NCI-H2107 treated with DMSO at 0.1 percent for 48 hours (cell line): ENCODE data around the gene AMMECR1.

ENCODE experiments used
- DNase-seq: peaks from one replicate; lab custom pipeline; 2025; ENCODE audit not compliant: unreplicated experiment; lab: John Stamatoyannopoulos, UW

Gene AMMECR1

DNA sequence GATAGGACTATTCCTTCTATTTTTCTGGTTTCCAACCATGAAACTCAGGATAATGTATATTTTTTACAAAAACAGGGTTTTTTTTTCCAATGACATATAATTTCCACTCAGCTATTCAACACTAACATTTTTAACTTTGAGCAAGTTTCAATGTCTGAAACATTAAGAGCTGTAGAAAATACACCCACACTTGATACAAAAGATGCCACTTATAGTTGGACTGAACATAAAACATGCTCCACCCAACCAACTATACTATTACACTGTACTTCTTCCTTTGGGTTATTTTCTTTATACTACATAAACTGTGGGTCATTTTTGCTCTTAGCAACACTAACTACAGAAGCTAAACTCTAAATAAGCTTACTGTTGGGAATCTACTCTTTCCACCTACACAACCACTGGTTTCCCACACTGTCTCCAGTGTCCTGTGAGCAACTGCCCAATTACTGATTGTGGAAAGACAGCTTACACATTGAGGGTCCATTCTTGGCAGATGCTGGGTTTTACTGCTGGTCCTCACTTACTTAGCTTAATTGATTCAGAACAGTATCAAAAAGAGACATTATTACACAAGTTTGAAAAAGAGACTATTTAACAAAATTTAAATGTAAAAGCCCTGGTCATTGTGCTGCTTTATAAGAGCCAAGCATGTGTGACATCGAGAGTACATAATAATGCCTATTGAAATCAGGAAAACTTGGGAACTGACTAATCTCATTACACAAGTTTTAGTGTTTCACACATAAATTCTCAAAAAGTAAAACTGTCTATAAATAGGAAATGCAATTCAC lies 6.3 kb downstream of the AMMECR1 start:
- DNase-seq, result no peak

DNA sequence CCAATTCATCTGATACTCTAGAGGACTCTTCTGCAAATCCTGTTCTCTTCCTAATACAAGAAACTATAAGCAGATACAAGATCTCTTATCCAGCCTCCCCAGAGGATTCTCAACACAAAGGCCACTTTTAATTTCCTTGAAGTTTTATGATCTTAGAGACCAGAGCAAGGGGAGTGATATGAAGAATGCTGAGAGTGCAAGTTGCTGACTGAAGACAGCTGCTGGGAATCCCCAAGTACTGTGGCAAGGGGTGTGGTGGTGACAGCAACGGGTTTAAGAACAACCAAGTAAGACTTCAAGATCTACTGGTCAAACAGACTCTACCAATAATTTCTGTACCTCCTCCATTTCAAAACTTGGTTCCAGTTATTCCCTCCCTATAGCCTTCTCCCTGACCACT lies 7.0 kb downstream of the AMMECR1 start:
- DNase-seq, result no peak

DNA sequence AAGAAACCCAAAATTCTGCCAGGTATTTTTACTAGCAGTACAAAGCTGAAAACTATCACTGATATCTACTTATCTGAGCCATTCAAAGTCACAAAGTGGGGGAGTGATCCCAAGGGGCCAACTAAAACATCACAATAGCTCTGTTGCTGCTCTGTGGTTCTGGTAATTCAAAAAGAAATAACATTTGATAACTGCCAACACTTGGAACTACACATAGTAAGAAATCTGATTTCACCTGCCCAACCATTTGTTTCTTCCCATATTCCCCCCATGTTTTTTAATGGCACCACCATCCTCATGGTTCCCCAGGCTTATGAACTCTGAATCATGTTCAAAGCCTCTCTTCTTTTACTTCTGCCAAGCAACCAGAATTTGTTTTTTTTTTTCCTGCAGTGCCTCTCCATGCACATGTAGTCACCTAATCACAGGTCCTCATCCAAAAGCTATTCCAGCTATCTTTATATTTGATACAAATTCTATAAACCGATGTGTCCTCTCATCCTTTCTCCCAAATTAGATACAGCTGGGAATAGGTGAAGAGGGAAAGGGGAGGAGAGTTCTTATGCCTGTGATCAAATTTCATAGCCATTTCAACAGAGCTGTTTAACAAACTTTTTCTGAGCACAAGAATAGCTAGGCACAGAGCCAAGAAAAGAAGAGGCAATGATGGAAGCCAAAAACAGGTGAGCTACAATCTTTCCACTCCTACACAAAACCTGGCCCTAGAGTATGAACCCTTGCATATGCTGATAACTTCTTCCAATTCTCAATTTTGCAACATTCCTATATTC lies 7.7 kb downstream of the AMMECR1 start:
- DNase-seq, result peak; percentile 94

DNA sequence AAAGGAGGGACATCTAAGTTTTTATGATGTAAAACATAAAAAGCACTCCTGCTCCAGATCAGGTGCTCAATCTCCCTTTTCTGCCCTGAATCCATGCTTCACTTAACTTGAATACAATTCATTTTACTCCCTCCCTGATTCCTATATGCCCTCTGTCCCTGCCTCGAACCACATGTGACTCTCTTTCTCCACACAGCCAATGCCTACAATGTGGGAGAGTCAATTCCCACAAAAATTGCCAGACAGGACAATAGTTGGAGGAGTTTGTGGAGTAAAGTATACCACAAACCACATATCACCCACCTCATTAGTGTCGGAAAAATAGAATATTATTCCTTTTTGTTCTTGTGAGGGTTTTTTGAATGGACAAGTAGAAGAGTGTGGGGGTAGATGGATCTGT lies 9.7 kb downstream of the AMMECR1 start:
- DNase-seq, result no peak

DNA sequence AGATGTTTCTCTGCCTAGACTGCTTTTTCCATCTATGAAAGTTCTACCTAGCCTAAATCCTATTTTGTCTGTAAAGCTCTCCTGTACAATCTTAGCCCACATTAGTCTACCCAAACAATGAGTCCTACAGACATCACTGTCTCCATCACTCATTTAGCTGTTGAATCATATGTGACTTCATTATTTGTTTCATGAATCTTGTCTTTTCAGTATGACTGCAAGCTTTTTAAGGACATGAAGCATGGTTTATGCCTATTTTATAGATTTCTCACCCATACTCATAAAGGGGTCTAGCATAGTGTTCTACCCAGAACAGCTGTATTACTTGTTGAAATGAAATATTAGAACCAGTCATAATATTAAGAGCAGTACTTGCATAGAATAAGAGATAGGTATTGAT lies 13.0 kb downstream of the AMMECR1 start:
- DNase-seq, result no peak

- DNase-seq, result no peak
These were observed 13.5 kb downstream of the AMMECR1 start for GRCh38 chrX:110304371-110304770.

DNA sequence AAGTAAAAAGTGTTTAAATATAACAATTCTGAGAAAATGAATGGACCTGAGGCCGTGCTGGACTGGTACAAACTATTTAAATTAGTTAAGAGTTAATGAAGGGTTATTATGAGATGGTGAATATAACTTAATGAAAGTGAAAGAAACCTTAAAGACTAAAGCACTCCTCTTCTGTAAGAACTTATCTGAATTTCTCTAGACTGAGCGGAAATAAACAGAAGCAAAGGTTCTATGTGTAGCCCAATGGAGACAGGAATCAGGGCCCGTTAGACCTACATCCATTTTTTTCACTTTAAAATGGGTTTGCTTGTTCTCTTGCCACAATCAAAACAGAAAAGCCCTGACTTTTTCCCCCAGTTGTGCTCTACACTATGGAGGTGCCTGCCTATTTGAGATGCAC lies 14.9 kb downstream of the AMMECR1 start:
- DNase-seq, result no peak

DNA sequence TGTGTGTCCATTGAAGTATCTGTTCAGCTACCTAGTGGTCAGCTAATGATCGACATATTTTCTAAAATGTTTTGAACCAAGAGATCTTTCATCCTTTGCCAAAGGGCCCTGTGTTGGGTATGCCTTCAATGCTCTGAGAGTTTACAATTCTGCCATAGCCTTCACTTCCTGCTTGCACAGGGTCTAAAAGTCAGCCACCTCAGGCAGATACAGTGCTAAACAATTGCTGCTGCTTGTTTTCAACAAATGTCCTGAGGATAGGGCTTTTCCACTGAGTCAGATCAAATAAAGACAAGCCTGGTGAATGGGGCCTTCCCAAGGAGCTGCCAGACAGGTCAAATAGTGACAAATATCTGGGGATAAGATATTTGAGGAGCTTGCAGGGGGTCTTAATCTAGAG lies 16.7 kb downstream of the AMMECR1 start:
- no peak for DNase-seq

GRCh38 chrX:110294087-110294486 lies 23.8 kb downstream of the AMMECR1 start:
- no peak for DNase-seq

- DNase-seq, result no peak
These were observed 24.2 kb downstream of the AMMECR1 start for GRCh38 chrX:110293658-110294057.

GRCh38 chrX:110287605-110288004 lies 30.3 kb downstream of the AMMECR1 start:
- DNase-seq, result no peak

DNA sequence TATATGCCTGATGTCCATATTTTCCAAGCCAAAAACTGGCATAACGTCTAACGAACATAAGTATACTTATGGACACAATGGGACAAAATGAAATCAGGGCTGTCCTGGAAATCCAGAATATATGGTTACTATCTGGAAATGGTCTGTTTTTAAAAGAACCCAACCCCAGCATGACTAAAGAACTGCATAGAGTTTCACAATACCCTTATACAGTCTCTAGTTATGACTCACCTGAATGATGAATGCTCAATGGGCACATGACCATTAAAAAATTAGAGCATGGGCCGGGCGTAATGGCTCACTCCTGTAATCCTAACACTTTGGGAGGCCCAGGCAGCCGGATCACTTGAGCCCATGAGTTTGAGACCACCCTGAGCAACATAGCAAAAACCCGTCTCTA lies 31.8 kb downstream of the AMMECR1 start:
- DNase-seq, result no peak

- no peak for DNase-seq
These were observed 33.7 kb downstream of the AMMECR1 start for GRCh38 chrX:110284159-110284558.

DNA sequence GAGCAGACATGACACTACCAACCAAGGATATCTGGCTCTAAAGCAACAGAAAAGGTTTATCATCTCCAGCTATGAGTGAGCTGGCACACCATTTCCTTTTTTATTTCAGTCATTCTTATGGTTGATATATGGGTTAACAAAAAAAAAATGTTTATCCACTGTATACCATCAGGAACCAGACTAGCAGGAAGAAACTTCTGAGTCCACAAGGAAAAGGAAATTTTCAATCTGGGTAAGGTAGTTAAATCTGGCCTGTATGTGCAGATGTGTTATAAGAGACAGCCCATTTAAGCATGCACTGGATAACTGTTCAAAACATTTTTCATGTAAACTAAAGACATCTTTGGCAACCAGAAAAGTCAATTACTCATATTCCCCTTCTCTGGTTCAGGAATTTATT lies 35.0 kb downstream of the AMMECR1 start:
- DNase-seq, result no peak

- DNase-seq, result no peak
These were observed 36.5 kb downstream of the AMMECR1 start for GRCh38 chrX:110281377-110281776.

GRCh38 chrX:110280954-110281353 lies 36.9 kb downstream of the AMMECR1 start:
- DNase-seq, result peak; percentile 38

GRCh38 chrX:110277609-110278008 lies 40.3 kb downstream of the AMMECR1 start:
- DNase-seq, result no peak

DNA sequence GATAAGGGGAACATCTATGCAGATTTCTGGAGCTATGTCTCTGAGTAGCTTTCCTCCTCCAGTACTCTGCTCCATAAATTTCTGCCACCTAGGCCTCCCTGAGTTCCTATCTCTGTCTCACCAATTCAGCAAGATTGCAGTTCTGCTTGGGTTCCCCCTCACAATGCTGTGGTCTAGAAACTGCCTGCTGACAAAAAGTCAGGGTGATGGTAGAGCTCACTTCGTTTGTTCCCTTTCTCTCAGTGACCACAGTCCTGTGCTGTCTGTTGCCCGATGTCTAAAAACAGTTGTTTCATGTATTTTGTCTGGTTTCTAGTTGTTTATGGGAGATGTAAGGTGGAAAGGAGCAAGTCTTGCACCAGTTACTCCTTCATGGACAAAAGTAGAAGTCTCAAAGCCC lies 41.1 kb downstream of the AMMECR1 start:
- DNase-seq, result no peak

- DNase-seq, result no peak
These were observed 49.0 kb downstream of the AMMECR1 start for GRCh38 chrX:110268886-110269285.

DNA sequence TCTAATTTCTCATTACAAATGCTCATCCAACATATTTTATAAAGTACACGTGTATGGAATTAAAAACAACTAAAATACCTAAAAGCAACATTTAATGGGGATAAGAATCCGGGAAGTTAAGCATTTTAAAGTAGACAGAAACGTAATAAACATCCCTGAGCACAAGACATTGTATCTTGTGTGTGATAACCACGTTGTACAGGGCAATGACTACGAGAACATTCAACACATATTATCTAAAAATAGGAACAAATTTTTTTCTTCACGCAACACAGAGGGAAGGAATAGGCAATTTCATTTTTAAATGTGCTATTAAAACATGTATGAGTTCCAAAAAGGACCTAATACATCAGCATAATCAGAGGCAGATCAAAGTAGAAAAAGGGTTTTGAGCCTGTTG lies 49.5 kb downstream of the AMMECR1 start:
- DNase-seq, result no peak

- DNase-seq, result no peak
These were observed 50.0 kb downstream of the AMMECR1 start for GRCh38 chrX:110267874-110268273.

GRCh38 chrX:110265661-110266060 lies 52.2 kb downstream of the AMMECR1 start:
- DNase-seq, result no peak
